ENCODE data around the gene SSPN.

SSPN gene

GRCh38 chr12:26219736-26220135 lies 24.4 kb downstream of the SSPN start:
- H3K4me3 ChIP-seq (ENCODE audit: low read depth, low read length): no peak overlapping the region
- TF ChIP-seq CTCF (IDR thresholded peaks at IDR 0.05; ENCODE audit: insufficient read depth, low read depth, low read length, missing control alignments): no peak
- no peak for DNase-seq (ENCODE audit: low read depth)

GRCh38 chr12:26224657-26225056 lies 29.3 kb downstream of the SSPN start:
- H3K4me3 ChIP-seq (ENCODE audit: low read depth, low read length): no peak overlapping the region
- no peak for TF ChIP-seq CTCF (IDR thresholded peaks at IDR 0.05; ENCODE audit: insufficient read depth, low read depth, low read length, missing control alignments)
- no peak for DNase-seq (ENCODE audit: low read depth)

GRCh38 chr12:26226122-26226521 lies 30.7 kb downstream of the SSPN start:
- no peak overlapping the region for H3K4me3 ChIP-seq (ENCODE audit: low read depth, low read length)
- DNase-seq (ENCODE audit: low read depth): no peak
- TF ChIP-seq CTCF (IDR thresholded peaks at IDR 0.05; ENCODE audit: insufficient read depth, low read depth, low read length, missing control alignments): no peak

GRCh38 chr12:26226629-26227360 lies 31.4 kb downstream of the SSPN start:
- DNase-seq (ENCODE audit: low read depth): no peak
- no peak overlapping the region for H3K4me3 ChIP-seq (ENCODE audit: low read depth, low read length)
- no peak for TF ChIP-seq CTCF (IDR thresholded peaks at IDR 0.05; ENCODE audit: insufficient read depth, low read depth, low read length, missing control alignments)

GRCh38 chr12:26227361-26227745 lies 32.0 kb downstream of the SSPN start:
- TF ChIP-seq CTCF (IDR thresholded peaks at IDR 0.05; ENCODE audit: insufficient read depth, low read depth, low read length, missing control alignments): no peak
- H3K4me3 ChIP-seq (ENCODE audit: low read depth, low read length): no peak overlapping the region
- no peak for DNase-seq (ENCODE audit: low read depth)

- H3K4me3 ChIP-seq (ENCODE audit: low read depth, low read length): no peak overlapping the region
- DNase-seq (ENCODE audit: low read depth): no peak
- no peak for TF ChIP-seq CTCF (IDR thresholded peaks at IDR 0.05; ENCODE audit: insufficient read depth, low read depth, low read length, missing control alignments)
Measured at GRCh38 chr12:26229910-26230309, 34.5 kb downstream of the SSPN start.

GRCh38 chr12:26231470-26231869 lies 36.1 kb downstream of the SSPN start:
- DNase-seq (ENCODE audit: low read depth): no peak
- no peak for TF ChIP-seq CTCF (IDR thresholded peaks at IDR 0.05; ENCODE audit: insufficient read depth, low read depth, low read length, missing control alignments)
- H3K4me3 ChIP-seq (ENCODE audit: low read depth, low read length): no peak overlapping the region

All from GM12865 (cell line).